Motor neuron (in vitro differentiated cells): ENCODE data around the gene HHAT. TPM values are rescaled to one million over a fixed set of nuclear protein-coding genes. Genes with fewer than 3 reads are reported as not detected.

ENCODE experiments used
- ATAC-seq, 8 experiments: fragments of 200-7000 bp; cut with Tn5 transposase; replicated peaks in 6 of 8; 2 replicates each; pipeline ENCODE4 v1.8.0; 2021; ENCODE audit warnings: mild to moderate bottlenecking in 8 of 8, moderate library complexity in 8 of 8
- H3K27ac ChIP-seq, 2 donors: fragments of 250-450 bp; sonication (Bioruptor Pico); 2 replicates each; pipeline ENCODE4 v1.9.0; 2021; ENCODE audit warnings: antibody characterized with exemption in 2 of 2, mild to moderate bottlenecking in 2 of 2, moderate library complexity in 1 of 2
- H3K4me1 ChIP-seq, 2 donors: fragments of 250-450 bp; sonication (Bioruptor Pico); replicated peaks in 1 of 2; 2 replicates each; pipeline ENCODE4 v1.6.1; 2021; ENCODE audit warnings: antibody characterized with exemption in 2 of 2, mild to moderate bottlenecking in 2 of 2, moderate library complexity in 1 of 2
- H3K4me3 ChIP-seq, 5 donors: fragments of 250-450 bp; sonication (Bioruptor Pico); 2 replicates each; pipeline ENCODE4 v1.9.0; 2021; ENCODE audit warnings: antibody characterized with exemption in 5 of 5, mild to moderate bottlenecking in 5 of 5, moderate library complexity in 4 of 5
- WGBS, 10 experiments: fragments of 450-650 bp; shearing (Covaris generic); methylation state at CpG; one replicate each; pipeline ENCODE4 v1.0.0; 2022; 5-methylcytosine and 5-hydroxymethylcytosine counted together
- in situ Hi-C, 9 experiments: fragments of 400-800 bp; cut with MboI; loops; one replicate each; pipeline ENCODE4 v1.15.0; 2021; ENCODE audit warnings: low sequenced_read_pairs in 9 of 9, low pct_unique_long_range_greater_than_20kb in 2 of 9; ENCODE audit not compliant: unreplicated experiment in 9 of 9
- total RNA-seq, 8 experiments: library from RNA; unstranded; fragments of 300-600 nt; gene quantifications; 2 replicates each; pipeline versions ENCODE4 v1.2.3 to v1.2.4, GENCODE V29; 2022

Gene HHAT
- total RNA-seq, 8 experiments from 2014 or later, result 3.9 to 128 (median 7.8) TPM

GRCh38 chr1:210688512-210689234, 360.0 kb downstream of the HHAT start:
- in situ Hi-C loops, result loop anchor here in 1 of 9 experiments (25.0 kb wide), 1 partner anchor 101 kb away; no protein-coding TSS in a partner anchor

GRCh38 chr1:210689826-210690225, 361.1 kb downstream of the HHAT start:
- peak in 5 of 8 experiments; percentile 27 to 68 (median 50) for ATAC-seq
- Histone ChIP-seq H3K4me3 (no peak overlapping the region), H3K4me1 (peaks cover 11 to 17% of the 10 kb centered on the region in 2 donors), H3K27ac (no peak overlapping the region)
- WGBS, 10 experiments, result 65 to 94% (median 80%) methylated on average over 2 of the region's 3 CpGs; no CpG with 5 or more reads in 6 of the 10 experiments
- in situ Hi-C loops, result loop anchor here in 1 of 9 experiments (25.0 kb wide), 1 partner anchor 103 kb away; no protein-coding TSS in a partner anchor

More at GRCh38 chr1:210688512-210689234, 360.0 kb downstream of the HHAT start:
- ATAC-seq, result peak in 5 of 8 experiments; percentile 46 to 80 (median 71)
- WGBS, 10 experiments, result 67 to 100% (median 89%) methylated on average over 1 of the region's 1 CpG; no CpG with 5 or more reads in 5 of the 10 experiments
- H3K4me3 ChIP-seq, result no peak overlapping the region
- peaks cover 11 to 17% of the 10 kb centered on the region in 2 donors for H3K4me1 ChIP-seq
- H3K27ac ChIP-seq, result no peak overlapping the region

GRCh38 chr1:210690236-210690635, 361.5 kb downstream of the HHAT start:
- no peak overlapping the region for H3K4me3 ChIP-seq
- H3K4me1 ChIP-seq, result peaks cover 11 to 17% of the 10 kb centered on the region in 2 donors
- peak in 1 of 8 experiments; percentile 11 for ATAC-seq
- in situ Hi-C loops, result loop anchor here in 1 of 9 experiments (25.0 kb wide), 1 partner anchor 103 kb away; no protein-coding TSS in a partner anchor
- H3K27ac ChIP-seq, result no peak overlapping the region
- WGBS, 10 experiments, result 77 to 100% (median 89%) methylated on average over 1 to 5 of the region's 5 CpGs; no CpG with 5 or more reads in 3 of the 10 experiments

GRCh38 chr1:210691039-210691610, 362.4 kb downstream of the HHAT start:
- no peak overlapping the region for H3K4me3 ChIP-seq
- H3K27ac ChIP-seq, result no peak overlapping the region
- peak in 1 of 8 experiments; percentile 7 for ATAC-seq
- 42 to 100% (median 75%) methylated on average over 1 to 6 of the region's 6 CpGs; no CpG with 5 or more reads in 3 of the 10 experiments for WGBS, 10 experiments
- in situ Hi-C loops, result loop anchor here in 1 of 9 experiments (25.0 kb wide), 1 partner anchor 104 kb away; no protein-coding TSS in a partner anchor
- H3K4me1 ChIP-seq, result peaks cover 11 to 17% of the 10 kb centered on the region in 2 donors

GRCh38 chr1:210692796-210693195, 364.1 kb downstream of the HHAT start:
- peak in 2 of 8 experiments; percentile 14 to 19 for ATAC-seq
- 20 to 92% (median 72%) methylated on average over 1 to 6 of the region's 7 CpGs; no CpG with 5 or more reads in 3 of the 10 experiments for WGBS, 10 experiments
- in situ Hi-C loops, result loop anchor here in 1 of 9 experiments (25.0 kb wide), 1 partner anchor 105 kb away; no protein-coding TSS in a partner anchor
- Histone ChIP-seq H3K27ac (no peak overlapping the region), H3K4me1 (peaks cover 15 to 17% of the 10 kb centered on the region in 2 donors), H3K4me3 (no peak overlapping the region)

- no peak overlapping the region for H3K27ac ChIP-seq
- in situ Hi-C loops, result loop anchor here in 1 of 9 experiments (25.0 kb wide), 1 partner anchor 108 kb away; no protein-coding TSS in a partner anchor
- whole genome bisulfite sequencing, 10 experiments, result 20 to 100% (median 83%) methylated on average over 1 of the region's 1 CpG; no CpG with 5 or more reads in 7 of the 10 experiments
- peaks cover 4 to 8% of the 10 kb centered on the region in 2 donors for H3K4me1 ChIP-seq
- no peak overlapping the region for H3K4me3 ChIP-seq
- ATAC-seq, result peak in 6 of 8 experiments; percentile 7 to 73 (median 68)
These were observed 366.3 kb downstream of the HHAT start for GRCh38 chr1:210695026-210695425.

GRCh38 chr1:210696709-210697108, 368.0 kb downstream of the HHAT start:
- peaks cover 4% of the 10 kb centered on the region in 2 donors for H3K4me1 ChIP-seq
- in situ Hi-C loops, result loop anchor here in 1 of 9 experiments (25.0 kb wide), 1 partner anchor 109 kb away; no protein-coding TSS in a partner anchor
- WGBS, 10 experiments, result 0 to 82% (median 53%) methylated on average over 1 of the region's 1 CpG; no CpG with 5 or more reads in 6 of the 10 experiments
- no peak overlapping the region for H3K27ac ChIP-seq
- H3K4me3 ChIP-seq, result no peak overlapping the region
- peak in 2 of 8 experiments; percentile 9 to 26 for ATAC-seq

- H3K4me1 ChIP-seq, result peaks cover 0 to 4% of the 10 kb centered on the region in 2 donors
- 69 to 86% (median 83%) methylated on average over 2 to 3 of the region's 3 CpGs; no CpG with 5 or more reads in 6 of the 10 experiments for WGBS, 10 experiments
- in situ Hi-C loops, result loop anchor here in 1 of 9 experiments (25.0 kb wide), 1 partner anchor 110 kb away; no protein-coding TSS in a partner anchor
- H3K27ac ChIP-seq, result no peak overlapping the region
- ATAC-seq, result peak in 1 of 8 experiments; percentile 5
- no peak overlapping the region for H3K4me3 ChIP-seq
These were observed 368.5 kb downstream of the HHAT start for GRCh38 chr1:210697185-210697584.

- WGBS, 10 experiments, result 33 to 100% (median 88%) methylated on average over 1 to 3 of the region's 5 CpGs; no CpG with 5 or more reads in 4 of the 10 experiments
- H3K27ac ChIP-seq, result no peak overlapping the region
- in situ Hi-C loops, result loop anchor here in 1 of 9 experiments (25.0 kb wide), 1 partner anchor 111 kb away; no protein-coding TSS in a partner anchor
- no peak for ATAC-seq
- peaks cover 0 to 8% of the 10 kb centered on the region in 2 donors for H3K4me1 ChIP-seq
- no peak overlapping the region for H3K4me3 ChIP-seq
These were observed 370.0 kb downstream of the HHAT start for GRCh38 chr1:210698661-210699060.

- Histone ChIP-seq H3K4me3 (no peak overlapping the region), H3K4me1 (peaks cover 0 to 10% of the 10 kb centered on the region in 2 donors), H3K27ac (no peak overlapping the region)
- no peak for ATAC-seq
- in situ Hi-C loops, result loop anchor here in 1 of 9 experiments (25.0 kb wide), 1 partner anchor 437 kb away; the partner anchor contains the start of gene KCNH1
- WGBS, 10 experiments, result 44 to 100% (median 100%) methylated on average over 1 of the region's 1 CpG; no CpG with 5 or more reads in 5 of the 10 experiments
These were observed 371.4 kb downstream of the HHAT start for GRCh38 chr1:210700083-210700482.

GRCh38 chr1:210700511-210700910, 371.8 kb downstream of the HHAT start:
- in situ Hi-C loops, result loop anchor here in 1 of 9 experiments (25.0 kb wide), 1 partner anchor 437 kb away; the partner anchor contains the start of gene KCNH1
- Histone ChIP-seq H3K4me1 (peaks cover 0 to 10% of the 10 kb centered on the region in 2 donors), H3K27ac (no peak overlapping the region), H3K4me3 (no peak overlapping the region)
- ATAC-seq, result no peak
- 23 to 100% (median 81%) methylated on average over 1 to 2 of the region's 2 CpGs for WGBS, 10 experiments

GRCh38 chr1:210702506-210702905, 373.8 kb downstream of the HHAT start:
- no peak for ATAC-seq
- in situ Hi-C loops, result loop anchor here in 1 of 9 experiments (25.0 kb wide), 1 partner anchor 435 kb away; the partner anchor contains the start of gene KCNH1
- 91 to 100% (median 100%) methylated on average over 2 of the region's 2 CpGs; no CpG with 5 or more reads in 3 of the 10 experiments for WGBS, 10 experiments
- H3K27ac ChIP-seq, result no peak overlapping the region
- H3K4me3 ChIP-seq, result no peak overlapping the region
- H3K4me1 ChIP-seq, result peaks cover 8 to 15% of the 10 kb centered on the region in 2 donors
